ENCODE measurements around the gene FOXP1. TPM values are rescaled to one million over a fixed set of nuclear protein-coding genes. Genes with fewer than 3 reads are reported as not detected.
A peak's percentile ranks its signal among the peaks of the same experiment; 100 is the strongest.

Gene FOXP1
- total and polyA plus RNA-seq, 3 donors from 2014 or later: 37.8 to 105 (median 75.9) TPM

DNA sequence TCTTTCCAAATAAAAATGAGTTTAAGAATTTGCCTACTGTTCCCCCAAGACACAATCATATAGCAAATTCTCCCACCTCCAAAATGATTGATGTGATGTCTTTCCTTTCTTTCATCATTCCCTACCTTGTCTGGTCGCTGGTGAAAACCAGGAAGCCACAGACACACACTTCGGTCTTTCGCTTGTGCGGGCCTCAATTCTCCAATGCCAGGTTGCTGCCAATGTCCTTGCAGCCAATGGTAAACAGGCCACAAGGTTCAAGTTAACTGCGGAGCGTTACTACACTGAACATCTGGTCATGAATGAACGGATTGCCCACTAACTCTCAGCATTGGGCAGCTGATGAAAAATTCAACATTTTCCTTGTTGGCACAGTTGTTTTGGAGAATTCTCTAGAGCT is 192.2 kb downstream of the FOXP1 start:
- no peak overlapping the region for H3K27ac ChIP-seq
- no peaks in the 10 kb centered on the region for H3K4me1 ChIP-seq
- H3K27me3 ChIP-seq: no peaks in the 10 kb centered on the region
- H3K9me3 ChIP-seq: no peaks in the 10 kb centered on the region
- no peaks in the 10 kb centered on the region for H3K36me3 ChIP-seq (ENCODE audit: low read depth, missing control alignments)
- no peak overlapping the region for H3K4me3 ChIP-seq
- intact Hi-C loops (cut with DNase I; ENCODE audit: low total_unique reads): no loop called here
- no peak for DNase-seq
- TF ChIP-seq, protein P1, sequence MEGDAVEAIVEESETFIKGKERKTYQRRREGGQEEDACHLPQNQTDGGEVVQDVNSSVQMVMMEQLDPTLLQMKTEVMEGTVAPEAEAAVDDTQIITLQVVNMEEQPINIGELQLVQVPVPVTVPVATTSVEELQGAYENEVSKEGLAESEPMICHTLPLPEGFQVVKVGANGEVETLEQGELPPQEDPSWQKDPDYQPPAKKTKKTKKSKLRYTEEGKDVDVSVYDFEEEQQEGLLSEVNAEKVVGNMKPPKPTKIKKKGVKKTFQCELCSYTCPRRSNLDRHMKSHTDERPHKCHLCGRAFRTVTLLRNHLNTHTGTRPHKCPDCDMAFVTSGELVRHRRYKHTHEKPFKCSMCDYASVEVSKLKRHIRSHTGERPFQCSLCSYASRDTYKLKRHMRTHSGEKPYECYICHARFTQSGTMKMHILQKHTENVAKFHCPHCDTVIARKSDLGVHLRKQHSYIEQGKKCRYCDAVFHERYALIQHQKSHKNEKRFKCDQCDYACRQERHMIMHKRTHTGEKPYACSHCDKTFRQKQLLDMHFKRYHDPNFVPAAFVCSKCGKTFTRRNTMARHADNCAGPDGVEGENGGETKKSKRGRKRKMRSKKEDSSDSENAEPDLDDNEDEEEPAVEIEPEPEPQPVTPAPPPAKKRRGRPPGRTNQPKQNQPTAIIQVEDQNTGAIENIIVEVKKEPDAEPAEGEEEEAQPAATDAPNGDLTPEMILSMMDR (IDR thresholded peaks at IDR 0.05): no peak
- TF ChIP-seq POLR2A (IDR thresholded peaks at IDR 0.05): no peak
- WGBS, 2 donors: 89 to 97% methylated on average over 7 of the region's 7 CpGs

DNA sequence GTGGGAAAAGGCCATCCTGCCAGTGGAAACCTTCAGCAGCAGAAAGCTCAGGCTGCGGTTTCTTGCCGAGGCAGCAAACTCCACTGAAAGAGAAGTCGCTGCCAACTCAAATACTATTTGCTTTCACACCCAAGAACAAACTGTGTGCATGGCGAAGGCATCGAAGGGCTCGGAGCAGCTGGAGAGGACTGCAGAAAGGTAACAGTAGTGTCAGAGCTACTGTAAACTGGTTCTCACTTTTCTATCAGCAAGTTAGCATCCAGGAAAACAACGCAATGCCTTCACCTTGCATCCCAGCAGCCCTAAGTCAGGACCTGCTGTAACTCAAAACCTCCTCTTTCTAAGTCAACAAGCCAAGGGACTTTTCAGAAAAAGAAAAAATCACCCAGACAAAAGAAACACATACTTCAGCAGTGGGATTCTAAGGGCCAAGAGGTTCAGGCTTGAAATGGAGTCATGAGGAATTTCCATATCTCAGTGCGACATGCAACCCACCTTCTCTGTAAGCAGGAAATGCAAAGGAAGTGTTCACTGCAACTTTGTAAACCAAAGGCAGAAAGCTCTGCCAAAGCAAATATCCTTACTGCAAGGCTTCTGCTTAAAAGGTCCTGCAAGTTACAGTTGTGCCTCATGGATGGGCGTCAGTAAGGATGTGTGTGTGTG is 193.5 kb downstream of the FOXP1 start:
- intact Hi-C loops (cut with DNase I; ENCODE audit: low total_unique reads): no loop called here
- peak; percentile 26 for DNase-seq
- Histone ChIP-seq H3K4me1 (no peaks in the 10 kb centered on the region), H3K27me3 (no peaks in the 10 kb centered on the region), H3K36me3 (ENCODE audit: low read depth, missing control alignments) (no peaks in the 10 kb centered on the region), H3K9me3 (no peaks in the 10 kb centered on the region), H3K4me3 (no peak overlapping the region), H3K27ac (no peak overlapping the region)
- 48 to 54% methylated on average over 9 of the region's 9 CpGs for WGBS, 2 donors
- TF ChIP-seq, protein P1 (IDR thresholded peaks at IDR 0.05): no peak
- TF ChIP-seq POLR2A (IDR thresholded peaks at IDR 0.05): no peak

DNA sequence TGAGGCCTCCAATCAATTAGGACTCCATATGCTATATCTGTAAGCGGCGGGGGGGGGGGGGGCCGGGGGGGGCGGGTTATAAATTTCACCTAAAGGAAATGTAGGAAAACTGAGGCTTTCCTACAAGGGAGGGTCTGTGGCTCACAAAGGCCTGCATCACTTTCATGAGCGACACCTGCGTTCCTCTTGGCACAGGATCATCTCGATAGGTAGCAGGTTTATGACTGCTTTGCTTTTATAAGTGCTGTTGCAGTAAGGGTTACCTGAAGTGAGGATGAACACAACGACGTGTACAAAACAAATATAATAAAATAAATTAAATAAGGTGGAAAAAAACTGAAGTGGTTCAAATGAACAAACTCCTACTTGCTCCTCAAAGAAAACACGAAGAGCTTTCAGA is 194.3 kb downstream of the FOXP1 start:
- Histone ChIP-seq H3K4me3 (no peak overlapping the region), H3K4me1 (no peaks in the 10 kb centered on the region), H3K27me3 (no peaks in the 10 kb centered on the region), H3K36me3 (ENCODE audit: low read depth, missing control alignments) (no peaks in the 10 kb centered on the region), H3K27ac (no peak overlapping the region), H3K9me3 (no peaks in the 10 kb centered on the region)
- intact Hi-C loops (cut with DNase I; ENCODE audit: low total_unique reads): no loop called here
- 68 to 73% methylated on average over 10 of the region's 10 CpGs for WGBS, 2 donors
- no peak for DNase-seq
- TF ChIP-seq, protein P1 (IDR thresholded peaks at IDR 0.05): no peak
- no peak for TF ChIP-seq POLR2A (IDR thresholded peaks at IDR 0.05)

DNA sequence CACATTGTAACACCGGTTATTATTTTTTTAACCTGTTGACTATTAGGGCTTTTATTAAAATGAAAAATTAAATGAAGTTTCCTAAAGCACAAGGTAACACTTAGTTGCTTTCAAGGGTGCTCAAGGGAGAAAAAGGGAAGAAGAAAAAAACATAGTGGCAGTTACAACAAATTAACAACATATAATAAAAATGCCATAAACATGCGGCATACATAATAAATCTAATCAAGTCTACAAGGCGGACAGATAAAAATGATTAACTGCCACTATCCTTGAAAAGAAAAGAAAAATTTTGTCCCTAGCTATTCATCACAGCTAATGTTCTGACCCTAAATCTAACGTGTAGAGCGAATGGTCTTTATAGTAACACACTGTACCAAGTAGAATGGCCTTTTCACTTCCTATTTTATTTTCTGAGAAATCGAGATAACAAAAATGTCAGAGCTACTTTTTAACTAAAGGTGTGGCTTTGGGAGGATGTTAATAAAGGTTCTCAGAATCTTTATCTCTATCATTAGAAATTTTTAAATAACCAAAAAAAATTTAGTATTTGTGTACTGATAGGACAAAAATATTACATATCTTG is 194.9 kb downstream of the FOXP1 start:
- no peaks in the 10 kb centered on the region for H3K4me1 ChIP-seq
- no peaks in the 10 kb centered on the region for H3K9me3 ChIP-seq

More for the DNA sequence above, 194.9 kb downstream of the FOXP1 start:
- H3K36me3 ChIP-seq (ENCODE audit: low read depth, missing control alignments): no peaks in the 10 kb centered on the region
- no peak for DNase-seq
- H3K27me3 ChIP-seq: no peaks in the 10 kb centered on the region
- no peak for TF ChIP-seq POLR2A (IDR thresholded peaks at IDR 0.05)
- TF ChIP-seq, protein P1 (IDR thresholded peaks at IDR 0.05): no peak
- 69 to 75% methylated on average over 6 of the region's 6 CpGs for WGBS, 2 donors
- no peak overlapping the region for H3K4me3 ChIP-seq
- intact Hi-C loops (cut with DNase I; ENCODE audit: low total_unique reads): no loop called here
- H3K27ac ChIP-seq: no peak overlapping the region
